Activated T-cell treated with anti-CD3 and anti-CD28 coated beads for 1 hour (primary cell): Measurements from ENCODE around the gene HEATR1.
"Not testable (repeated sequence)": the region's sequence is repeated elsewhere in the genome, so short reads cannot be mapped to it uniquely, and the experiment has no call there.

Experiments
- DNase-seq: peaks from one replicate; pipeline ENCODE4 v3.0.0-alpha.2; 2020; ENCODE audit warnings: low read depth

HEATR1 gene

DNA sequence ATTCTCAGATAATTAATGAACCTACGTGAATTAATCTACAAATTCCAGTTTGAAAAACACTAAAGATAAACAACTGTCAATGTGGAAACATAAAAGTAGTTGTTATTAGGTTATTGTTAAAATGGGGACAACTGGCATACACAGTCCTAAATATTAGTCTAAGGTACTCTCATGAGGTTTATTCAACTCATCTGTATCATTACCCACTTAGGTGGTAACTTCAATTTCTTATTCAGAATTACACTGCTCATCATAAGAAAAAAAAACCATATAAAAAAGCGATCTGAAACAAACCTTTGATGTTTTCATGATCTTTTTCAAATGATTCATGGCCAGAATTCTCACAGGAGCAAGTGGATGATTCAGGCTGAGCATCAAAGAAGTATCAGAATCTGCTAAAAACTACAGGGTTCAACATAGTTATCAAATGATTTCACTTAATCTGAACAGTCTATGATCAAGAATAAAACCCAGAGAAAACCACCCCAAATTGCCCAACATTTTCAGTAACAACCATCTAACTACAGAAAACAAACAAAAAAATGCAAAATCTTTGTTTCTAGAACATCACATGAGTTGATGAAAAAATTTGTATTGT is 13.7 kb downstream of the HEATR1 start:
- DNase-seq, result no peak

DNA sequence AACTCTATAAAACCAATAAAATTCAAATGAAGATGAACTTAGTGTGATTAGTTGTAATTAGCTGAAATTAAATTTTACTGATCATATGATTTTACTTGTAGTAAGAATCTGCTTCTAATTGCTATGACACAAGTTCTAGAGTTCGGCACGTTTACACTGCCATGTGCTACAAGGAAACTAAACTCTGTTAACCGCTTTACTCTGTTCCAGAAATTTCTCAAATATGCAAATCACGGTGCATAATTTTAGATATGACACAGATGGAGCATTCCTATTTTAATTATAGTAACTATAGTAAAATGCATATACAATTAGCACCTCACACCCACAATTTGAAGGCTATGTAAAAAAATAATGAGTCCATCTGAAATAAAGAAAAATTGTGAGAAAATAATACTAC is 14.8 kb downstream of the HEATR1 start:
- DNase-seq, result no peak

DNA sequence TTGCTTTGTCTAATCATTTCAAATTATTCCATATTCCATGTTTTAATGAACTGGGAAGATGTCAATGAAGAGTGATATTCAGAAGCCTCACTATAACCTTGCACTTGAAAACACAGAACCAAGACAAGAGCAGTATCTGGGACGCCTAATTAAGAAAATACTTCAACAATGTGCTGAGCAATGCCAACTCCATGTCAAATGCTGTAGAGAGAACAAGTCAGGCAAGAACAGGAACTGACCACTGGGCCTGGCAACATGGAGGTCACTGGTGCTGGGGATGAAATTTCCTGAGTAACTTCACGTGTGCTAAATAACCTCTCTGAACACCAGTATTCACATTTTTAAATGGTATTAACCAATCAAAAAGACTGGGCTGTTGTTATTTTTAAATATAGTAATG is 22.8 kb downstream of the HEATR1 start:
- no peak for DNase-seq

DNA sequence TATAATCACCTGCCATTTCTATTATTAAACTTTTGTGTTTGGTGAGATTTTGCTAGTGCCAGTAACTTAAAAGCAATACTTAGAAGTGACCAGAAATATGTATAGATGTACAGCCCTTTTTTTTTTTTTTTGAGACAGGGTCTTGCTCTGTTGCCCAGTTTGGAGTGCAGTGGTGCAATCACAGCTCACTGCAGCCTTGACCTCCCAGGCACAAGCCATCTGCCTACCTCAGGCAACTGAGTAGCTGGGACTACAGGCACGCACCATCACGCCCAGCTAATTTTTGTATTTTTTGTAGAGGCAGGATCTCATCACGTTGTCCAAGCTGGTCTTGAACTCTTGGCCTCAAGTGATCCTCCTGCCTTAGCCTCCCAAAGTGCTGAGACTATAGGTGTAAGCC is 23.9 kb downstream of the HEATR1 start:
- not testable (repeated sequence) for DNase-seq

DNA sequence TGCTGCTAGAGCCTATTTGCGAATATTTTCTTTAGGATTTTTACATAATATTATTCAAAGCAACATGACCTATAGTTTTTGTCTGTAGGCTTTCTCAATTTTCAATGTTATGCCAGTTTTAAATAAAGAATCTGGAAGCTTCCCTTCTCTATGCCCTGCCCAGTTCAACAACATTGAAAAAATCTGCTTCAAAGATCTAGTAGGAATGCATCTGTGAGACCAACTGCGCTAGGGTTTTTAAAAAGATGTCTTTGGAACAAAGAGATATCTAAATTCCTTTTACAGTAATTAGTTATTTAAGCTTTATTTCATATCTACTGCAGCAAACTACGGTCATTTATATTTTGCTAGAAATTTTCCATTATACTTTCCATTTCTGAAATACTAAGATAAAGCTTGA is 25.7 kb downstream of the HEATR1 start:
- DNase-seq, result no peak

DNA sequence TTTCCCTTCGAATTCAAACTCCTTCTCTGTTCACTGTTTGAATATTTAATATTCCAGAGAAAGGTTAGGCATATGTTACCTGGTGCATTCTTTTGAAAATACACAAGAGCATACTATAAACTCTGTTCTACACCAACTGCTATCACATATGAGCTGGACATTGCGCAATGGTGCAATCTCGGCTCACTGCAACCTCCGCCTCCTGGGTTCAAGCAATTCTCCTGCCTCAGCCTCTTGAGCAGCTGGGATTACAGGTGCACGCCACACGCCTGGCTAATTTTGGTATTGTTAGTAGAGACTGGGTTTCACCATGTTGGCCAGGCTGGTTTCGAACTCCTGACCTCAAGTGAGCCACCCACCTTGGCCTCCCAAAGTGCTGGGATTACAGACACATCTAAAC is 27.3 kb downstream of the HEATR1 start:
- DNase-seq, result not testable (repeated sequence)

DNA sequence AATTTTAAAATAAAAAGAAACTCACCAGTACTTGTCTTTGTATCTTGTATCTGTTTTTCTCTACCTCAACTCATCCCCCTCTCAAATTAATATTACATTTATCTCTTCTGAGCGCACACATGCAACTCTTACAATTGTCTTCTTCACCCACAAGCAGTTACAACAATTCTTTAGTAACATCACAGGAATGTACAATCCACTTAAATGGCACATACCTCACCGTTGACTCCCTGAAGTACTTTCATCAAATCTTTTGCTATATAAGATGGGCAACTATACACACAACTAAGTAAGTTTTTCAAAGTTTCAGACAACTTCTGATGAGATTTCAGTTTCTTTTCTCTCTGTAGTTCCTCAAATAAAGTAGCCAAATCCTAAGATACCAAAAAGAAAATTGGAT is 28.3 kb downstream of the HEATR1 start:
- DNase-seq, result no peak

DNA sequence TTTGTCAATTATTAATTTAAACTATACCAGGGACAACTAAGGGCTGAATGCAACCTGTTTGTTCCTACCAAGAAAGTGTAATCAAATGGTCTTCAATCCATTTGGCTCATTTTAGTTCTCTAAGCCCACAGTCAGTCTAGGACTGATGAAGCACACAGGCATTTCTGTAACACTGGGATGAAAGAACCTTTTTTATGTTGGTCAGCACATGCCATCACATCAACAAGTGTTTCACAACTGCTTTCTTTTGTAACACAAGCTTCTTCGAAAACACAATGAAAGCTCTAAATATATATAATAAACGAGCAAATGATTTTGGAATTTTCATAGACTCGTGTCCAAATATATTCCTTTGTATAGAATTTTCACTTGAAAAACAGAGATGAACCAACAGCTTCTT is 28.8 kb downstream of the HEATR1 start:
- DNase-seq, result no peak

DNA sequence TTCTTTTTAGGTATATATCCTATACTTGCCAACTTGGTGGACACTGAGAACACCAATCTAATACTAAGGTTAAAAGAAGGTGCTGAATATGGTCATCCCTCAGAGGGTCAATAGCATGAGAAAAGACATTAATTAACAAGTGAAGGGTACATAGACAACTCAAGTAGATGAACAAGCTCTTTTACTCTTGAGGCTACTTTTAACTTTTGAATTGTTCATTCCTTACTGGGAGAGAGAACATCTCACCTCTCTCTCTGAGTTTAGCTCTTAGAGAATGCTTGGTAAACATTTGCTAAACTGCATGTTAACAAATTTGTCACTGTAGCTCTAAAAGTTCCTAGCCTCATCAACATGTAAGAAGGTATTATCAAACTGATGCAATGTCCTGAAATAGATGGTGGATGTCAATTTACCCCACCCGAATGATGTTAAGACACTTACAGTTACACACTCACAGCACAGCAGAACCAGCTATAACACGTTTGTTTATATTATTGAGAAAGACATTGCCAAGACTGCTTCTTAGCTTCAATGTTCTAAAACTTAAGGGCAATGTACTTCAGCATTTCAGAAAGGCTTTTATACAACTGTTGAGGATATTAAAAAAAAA is 35.9 kb downstream of the HEATR1 start:
- DNase-seq, result no peak

DNA sequence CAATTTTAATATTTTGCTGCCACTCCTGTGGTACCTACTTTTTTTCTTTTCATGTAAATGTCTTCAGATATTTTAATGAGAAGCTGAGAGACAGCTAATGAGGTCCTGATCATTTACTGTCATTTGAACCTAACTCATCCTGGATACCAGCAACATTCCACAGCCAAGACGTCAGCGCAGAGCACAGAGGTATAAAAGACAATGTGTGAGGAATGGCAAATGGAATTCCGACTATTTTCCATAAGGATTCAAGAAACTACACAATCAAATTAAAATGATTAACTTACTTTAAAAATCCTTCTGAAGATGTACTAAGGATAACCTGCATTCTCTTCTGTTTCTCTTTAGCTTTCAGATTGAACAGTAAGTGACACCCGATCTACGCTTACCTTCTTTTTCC is 38.8 kb downstream of the HEATR1 start:
- DNase-seq, result no peak

DNA sequence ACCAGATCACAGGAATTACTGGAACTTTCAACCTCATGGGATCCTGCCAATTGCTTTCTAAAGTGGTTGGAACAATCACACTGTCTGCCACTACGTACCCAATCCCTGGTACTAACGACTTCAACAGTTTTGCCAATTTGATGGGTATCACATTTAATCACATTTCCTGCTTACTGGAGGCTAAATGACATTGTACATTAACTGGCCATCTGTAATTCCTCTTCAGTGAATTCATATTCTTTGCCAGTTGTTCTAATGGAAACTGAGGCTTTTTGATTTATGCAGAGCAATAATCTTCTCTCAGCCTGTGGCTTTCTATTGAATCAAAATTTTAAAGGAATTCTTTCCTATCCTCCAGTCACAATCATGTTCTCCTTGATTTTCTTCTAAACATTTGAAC is 42.3 kb downstream of the HEATR1 start:
- DNase-seq, result no peak

DNA sequence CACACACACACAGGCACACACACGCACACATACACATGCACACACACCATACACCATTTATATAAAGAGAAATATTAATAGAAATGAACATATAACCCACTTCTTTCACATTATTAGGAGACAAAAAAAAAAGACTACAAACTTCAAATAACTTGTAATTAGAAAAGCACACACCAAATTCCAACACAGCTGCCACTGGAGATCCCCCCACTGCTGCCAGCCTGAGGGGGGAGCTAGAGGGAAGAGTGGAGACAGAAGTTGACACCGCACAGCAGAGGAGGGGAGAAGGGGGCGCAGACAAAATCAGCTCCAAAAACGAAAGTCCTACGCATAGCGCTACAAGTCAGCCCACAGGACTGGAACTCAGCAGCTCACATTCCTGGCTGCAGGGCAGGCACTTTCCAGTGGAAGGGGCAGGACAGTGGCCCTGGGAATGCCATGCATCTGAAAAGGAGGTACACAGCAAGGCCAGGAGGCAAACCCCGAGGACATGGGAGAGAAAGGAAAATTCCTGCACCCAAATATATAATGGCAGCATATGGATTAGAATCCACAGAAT is 44.0 kb downstream of the HEATR1 start:
- DNase-seq, result no peak

DNA sequence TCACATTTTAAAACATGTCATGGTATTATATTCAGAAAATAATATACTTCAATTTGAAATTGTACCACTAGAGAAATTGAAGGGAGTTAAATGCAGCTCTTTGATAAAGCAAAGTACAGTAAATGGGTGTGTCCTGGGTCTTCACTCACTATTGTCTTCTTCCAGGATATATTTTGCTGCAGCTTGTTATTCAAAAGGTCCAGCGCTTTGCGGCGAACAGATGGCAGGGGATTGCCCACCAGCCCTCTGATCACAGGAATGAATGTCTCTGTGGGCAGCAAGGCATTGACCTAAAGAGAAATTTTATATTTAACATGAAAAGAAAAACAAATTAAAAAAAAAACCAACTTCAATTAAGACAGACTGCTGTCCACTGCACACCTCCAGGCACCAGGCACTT is 45.5 kb downstream of the HEATR1 start:
- DNase-seq, result no peak

DNA sequence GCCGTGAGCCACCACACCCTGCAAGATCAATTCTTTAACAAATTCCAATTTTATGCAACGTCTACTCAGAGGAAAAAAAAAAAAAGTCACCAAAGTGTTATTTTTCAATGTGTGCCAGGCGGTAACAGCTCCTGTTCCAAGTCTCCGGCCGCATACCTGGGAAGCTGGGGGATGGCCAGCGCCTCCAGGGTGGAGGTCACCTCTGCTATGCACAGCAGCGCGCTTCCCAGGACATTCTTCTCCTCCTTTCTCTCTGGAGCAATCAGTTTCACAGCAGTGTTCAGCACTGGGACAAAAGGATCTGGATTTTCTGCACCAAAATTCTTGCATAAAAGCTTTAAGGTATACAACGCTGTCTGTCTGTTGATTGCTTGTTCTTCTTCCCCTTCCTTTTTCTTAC is 46.2 kb downstream of the HEATR1 start:
- no peak for DNase-seq

DNA sequence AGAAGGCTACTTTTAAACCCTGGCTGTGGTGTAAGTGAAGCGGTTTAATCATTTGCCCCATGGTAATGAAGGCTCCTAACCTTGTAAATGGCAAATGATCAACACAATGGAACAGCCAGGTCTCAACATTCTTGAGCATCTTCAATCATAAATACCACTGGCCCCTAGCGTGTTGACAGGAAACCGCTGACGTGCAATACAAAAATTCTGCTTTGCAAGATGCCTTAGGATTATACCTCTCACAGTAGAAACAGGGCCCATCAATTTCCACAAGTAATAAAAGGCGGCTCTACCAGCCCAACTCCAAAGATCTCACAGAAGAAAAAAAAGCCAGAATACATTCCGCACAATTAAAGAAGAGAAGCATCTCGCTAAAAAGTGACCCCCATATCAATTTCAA is 47.7 kb downstream of the HEATR1 start:
- DNase-seq, result no peak

DNA sequence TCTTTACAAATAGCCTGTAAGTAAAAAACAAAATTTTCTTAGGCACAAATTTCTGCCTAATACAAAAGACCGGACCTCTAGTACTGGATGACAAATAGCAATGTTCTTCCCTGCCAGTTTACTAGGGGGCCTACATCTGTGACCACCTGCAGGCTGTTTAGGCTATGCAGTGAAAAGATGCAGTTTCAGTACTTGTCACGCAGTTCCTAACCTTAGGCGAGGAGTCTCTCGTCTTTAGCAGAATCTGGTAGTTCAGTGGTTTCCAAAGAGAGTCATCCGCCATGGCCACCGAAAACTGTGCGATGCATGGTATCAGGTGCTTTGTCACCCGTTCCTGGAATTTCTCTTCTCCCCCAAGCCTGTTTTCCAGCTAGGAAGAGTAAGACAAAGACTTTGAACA is 50.9 kb downstream of the HEATR1 start:
- no peak for DNase-seq

DNA sequence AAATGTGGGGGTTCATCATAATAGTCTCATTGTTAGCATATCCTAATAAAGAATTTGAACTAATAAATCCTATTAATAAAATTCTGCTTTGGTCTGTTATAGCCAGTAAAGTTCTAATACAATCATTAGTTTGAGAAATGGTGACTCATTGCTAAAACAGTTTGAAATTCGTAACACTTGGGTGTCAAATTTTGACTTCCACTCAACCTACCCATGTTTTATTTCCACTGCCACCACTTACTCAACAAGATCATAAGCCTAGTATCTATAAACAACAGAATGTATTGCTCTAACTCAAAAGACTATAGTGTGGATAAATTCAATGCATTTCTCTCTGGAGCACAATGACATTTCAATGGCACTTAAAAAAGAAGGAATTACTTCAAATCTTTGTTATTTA is 51.4 kb downstream of the HEATR1 start:
- DNase-seq, result no peak

DNA sequence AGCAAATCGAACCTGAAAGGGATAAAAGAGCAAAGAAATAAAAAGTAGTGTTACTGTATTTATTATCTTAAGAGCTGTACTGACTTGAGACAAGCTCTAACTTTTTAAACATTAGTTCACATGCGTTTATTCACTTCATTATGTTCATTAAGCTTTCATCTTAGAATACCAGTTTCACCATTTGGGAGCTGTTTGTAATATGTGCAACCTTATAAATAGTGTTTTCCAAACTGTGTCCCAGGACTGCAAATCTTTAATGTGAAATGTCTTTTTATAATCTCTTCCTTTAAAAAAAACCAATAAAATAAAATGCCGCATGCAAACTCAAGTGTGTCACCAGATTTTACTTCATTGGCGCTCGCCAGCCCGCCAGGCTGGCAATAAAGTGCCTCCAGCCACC is 52.2 kb downstream of the HEATR1 start:
- no peak for DNase-seq

DNA sequence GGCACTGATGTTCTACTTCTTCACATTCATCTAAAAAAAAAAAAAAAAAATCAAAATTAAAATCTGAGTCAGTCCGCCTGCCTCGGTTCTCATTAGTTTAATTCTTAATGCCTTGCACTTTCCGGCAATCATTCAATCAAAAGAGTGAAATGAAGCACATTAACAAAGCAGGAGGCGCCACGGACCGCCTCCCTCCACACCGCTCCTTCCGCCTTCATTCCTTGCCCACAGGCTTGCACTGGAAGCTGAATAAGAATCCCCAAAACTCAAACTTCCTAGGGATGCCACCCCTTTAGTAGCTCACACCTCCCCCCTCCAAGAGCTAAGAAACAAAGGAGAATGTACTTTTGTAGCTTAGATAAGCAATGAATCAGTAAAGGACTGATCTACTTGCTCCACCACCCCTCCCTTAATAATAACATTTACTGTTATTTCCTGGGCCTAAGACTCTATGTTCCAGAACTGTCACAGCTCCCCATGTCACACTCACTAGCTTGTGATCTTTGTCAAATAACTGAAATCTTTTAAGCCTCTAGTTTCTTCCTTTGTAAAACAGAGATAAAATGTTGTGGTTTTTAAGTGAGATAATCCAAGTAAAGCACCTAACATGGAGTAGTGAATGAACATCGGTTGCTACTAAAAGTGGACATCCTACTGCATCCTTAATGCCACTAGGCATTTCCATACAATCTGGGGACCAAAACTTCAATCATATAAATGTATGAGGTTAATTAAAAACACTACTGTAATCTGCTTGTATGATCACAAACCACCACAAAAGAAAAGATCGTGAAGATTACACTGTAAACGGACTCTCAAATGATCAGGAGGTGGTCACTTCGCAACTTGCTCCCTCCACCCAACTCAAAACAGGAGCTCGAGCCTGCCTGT is 53.1 kb downstream of the HEATR1 start:
- DNase-seq, result no peak

DNA sequence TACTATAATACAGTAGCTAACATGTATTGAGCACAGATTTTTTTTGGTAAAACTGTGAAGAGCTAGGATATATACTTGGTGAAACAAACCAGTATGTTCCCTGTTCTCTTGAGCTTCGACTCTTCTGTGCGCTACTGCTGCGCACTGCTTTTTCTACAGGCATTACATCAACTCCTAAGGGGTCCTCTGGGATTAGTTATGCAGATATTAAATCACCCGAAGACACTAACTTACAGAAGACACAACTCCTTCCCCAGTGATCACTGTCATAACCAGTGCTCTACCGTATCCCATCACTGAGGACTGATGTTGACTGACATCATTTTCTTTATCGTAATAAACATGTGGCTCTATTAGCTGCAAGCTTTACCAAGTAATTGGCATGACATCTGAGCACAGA is 55.9 kb downstream of the HEATR1 start:
- DNase-seq, result no peak

DNA sequence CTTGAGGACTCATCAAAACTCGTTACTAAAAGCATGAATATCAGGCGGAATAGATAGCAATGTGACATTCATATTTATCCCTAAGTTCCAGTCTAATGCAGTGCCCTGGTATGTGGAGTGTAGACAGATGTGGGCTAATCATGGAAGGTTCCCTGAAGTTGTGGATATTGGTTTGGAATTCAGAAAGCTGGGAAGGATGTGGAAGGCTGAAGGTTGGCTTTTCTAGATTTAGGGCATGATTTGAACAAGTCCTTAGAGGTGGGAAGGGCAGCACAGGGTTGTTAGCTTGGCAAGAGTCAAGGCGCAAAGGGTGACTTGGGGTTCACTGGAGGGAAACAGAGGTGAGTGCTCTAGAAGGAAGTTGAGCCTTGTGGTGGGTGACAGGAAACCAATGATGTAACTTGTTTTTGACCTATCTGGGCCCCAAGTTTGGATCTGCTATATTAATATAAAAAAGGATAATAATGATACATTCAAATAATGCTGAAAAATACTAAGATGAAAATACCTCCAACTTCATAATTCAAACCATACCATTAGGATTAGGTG is 58.6 kb downstream of the HEATR1 start:
- no peak for DNase-seq

DNA sequence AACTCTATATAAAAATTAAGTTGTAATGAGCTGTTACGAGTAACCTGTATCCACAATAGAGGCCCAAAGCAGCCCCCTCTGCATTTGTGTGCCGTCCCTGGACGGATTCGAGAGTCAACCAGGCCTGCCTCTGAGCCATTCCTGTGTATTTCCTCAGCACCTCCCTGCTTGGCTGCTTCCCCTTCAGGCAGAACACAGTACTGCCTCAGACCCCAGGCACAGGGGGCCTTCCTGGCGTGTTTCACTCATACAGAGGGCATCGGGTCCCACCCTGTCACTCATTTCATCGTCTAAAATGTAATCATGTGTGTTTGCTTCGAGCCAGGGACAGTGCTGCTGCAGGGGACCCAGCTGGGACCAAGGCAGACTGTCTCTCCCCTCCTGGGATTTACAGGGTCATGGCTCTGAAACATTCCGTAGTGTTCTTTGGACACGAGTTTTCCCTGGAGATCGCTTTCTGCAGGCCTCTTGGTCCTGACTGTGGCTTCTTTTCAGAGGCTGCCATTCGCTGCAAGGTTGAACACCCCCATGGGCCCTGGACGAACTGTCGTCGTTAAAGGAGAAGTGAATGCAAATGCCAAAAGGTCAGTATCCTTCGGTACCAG is 61.1 kb downstream of the HEATR1 start:
- no peak for DNase-seq
